Measurements from ENCODE around the gene SHISAL1. TPM values are rescaled to one million over a fixed set of nuclear protein-coding genes. Genes with fewer than 3 reads are reported as not detected.

The SHISAL1 gene
- 1 to 10 TPM; 1.1 to 3.3 (median 1.4) TPM for total RNA-seq

GRCh38 chr22:44312766-44313165 lies at the start of gene SHISAL1:
TSS of gene SHISAL1 (minus strand) at chr22:44312951. CDS start at chr22:44300945, 12,006 bp downstream.
- peak within 1 kb of the TSS in 1 of 4 donors; percentile 22 for H3K27ac ChIP-seq

GRCh38 chr22:44361391-44362126 lies 48.8 kb upstream of the SHISAL1 start:
- DNase-seq, result peak in 1 of 3 donors; percentile 30
- TF ChIP-seq, protein P1, sequence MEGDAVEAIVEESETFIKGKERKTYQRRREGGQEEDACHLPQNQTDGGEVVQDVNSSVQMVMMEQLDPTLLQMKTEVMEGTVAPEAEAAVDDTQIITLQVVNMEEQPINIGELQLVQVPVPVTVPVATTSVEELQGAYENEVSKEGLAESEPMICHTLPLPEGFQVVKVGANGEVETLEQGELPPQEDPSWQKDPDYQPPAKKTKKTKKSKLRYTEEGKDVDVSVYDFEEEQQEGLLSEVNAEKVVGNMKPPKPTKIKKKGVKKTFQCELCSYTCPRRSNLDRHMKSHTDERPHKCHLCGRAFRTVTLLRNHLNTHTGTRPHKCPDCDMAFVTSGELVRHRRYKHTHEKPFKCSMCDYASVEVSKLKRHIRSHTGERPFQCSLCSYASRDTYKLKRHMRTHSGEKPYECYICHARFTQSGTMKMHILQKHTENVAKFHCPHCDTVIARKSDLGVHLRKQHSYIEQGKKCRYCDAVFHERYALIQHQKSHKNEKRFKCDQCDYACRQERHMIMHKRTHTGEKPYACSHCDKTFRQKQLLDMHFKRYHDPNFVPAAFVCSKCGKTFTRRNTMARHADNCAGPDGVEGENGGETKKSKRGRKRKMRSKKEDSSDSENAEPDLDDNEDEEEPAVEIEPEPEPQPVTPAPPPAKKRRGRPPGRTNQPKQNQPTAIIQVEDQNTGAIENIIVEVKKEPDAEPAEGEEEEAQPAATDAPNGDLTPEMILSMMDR (IDR thresholded peaks at IDR 0.05), result no peak
- H3K27me3 ChIP-seq, result no peaks in the 10 kb centered on the region
- no peaks in the 10 kb centered on the region for H3K36me3 ChIP-seq
- no peak overlapping the region for H3K4me3 ChIP-seq
- peaks cover 0 to 16% (median 0%) of the 10 kb centered on the region in 4 donors for H3K4me1 ChIP-seq
- H3K9me3 ChIP-seq, result no peaks in the 10 kb centered on the region
- peak overlapping the region in 2 of 4 donors; percentile 25 to 53 for H3K27ac ChIP-seq

More at GRCh38 chr22:44312766-44313165, at the start of gene SHISAL1:
- peaks cover 0 to 18% (median 0%) of the 10 kb centered on the region in 4 donors for H3K4me1 ChIP-seq
- H3K4me3 ChIP-seq, result no peak within 1 kb of the TSS
- no peak for DNase-seq
- no peak for TF ChIP-seq POLR2A (IDR thresholded peaks at IDR 0.05)
- TF ChIP-seq, protein P1 (IDR thresholded peaks at IDR 0.05), result no peak
- H3K9me3 ChIP-seq, result no peaks in the 10 kb centered on the region
- H3K27me3 ChIP-seq, result no peaks in the 10 kb centered on the region
- H3K36me3 ChIP-seq, result no peaks in the 10 kb centered on the region

- H3K27me3 ChIP-seq, result no peaks in the 10 kb centered on the region
- no peaks in the 10 kb centered on the region for H3K36me3 ChIP-seq
- peaks cover 0 to 16% (median 0%) of the 10 kb centered on the region in 4 donors for H3K4me1 ChIP-seq
- no peaks in the 10 kb centered on the region for H3K9me3 ChIP-seq
- TF ChIP-seq POLR2A (IDR thresholded peaks at IDR 0.05), result no peak
- TF ChIP-seq, protein P1 (IDR thresholded peaks at IDR 0.05), result no peak
- DNase-seq, result peak in 1 of 3 donors; percentile 45
- no peak overlapping the region for H3K4me3 ChIP-seq
- H3K27ac ChIP-seq, result peak overlapping the region in 2 of 4 donors; percentile 25 to 53
Observed at GRCh38 chr22:44360668-44361381, 48.1 kb upstream of the SHISAL1 start.

DNA sequence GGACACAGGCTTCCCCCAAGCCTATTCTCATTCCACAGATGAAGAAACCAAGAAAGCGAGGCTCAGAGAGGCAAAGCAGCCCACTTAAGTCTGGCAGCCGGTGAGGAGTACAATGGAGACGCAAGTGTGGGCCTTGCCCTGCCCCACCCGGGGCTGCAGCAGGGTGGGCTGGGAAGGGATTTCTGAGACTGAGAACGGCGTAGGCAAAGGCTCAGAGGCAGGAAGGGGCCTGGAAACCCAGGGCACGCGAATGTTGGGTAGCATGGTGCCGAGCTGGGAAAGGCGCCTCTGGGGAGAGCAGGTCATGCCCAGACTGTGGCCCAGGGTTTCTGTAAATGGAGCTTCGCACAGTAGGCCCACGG lies 47.5 kb upstream of the SHISAL1 start:
- DNase-seq, result no peak
- no peak overlapping the region for H3K4me3 ChIP-seq
- no peaks in the 10 kb centered on the region for H3K36me3 ChIP-seq
- TF ChIP-seq, protein P1 (IDR thresholded peaks at IDR 0.05), result no peak
- H3K9me3 ChIP-seq, result no peaks in the 10 kb centered on the region
- no peaks in the 10 kb centered on the region for H3K27me3 ChIP-seq
- H3K27ac ChIP-seq, result peak overlapping the region in 2 of 4 donors; percentile 25 to 53
- H3K4me1 ChIP-seq, result peaks cover 0 to 16% (median 0%) of the 10 kb centered on the region in 4 donors

DNA sequence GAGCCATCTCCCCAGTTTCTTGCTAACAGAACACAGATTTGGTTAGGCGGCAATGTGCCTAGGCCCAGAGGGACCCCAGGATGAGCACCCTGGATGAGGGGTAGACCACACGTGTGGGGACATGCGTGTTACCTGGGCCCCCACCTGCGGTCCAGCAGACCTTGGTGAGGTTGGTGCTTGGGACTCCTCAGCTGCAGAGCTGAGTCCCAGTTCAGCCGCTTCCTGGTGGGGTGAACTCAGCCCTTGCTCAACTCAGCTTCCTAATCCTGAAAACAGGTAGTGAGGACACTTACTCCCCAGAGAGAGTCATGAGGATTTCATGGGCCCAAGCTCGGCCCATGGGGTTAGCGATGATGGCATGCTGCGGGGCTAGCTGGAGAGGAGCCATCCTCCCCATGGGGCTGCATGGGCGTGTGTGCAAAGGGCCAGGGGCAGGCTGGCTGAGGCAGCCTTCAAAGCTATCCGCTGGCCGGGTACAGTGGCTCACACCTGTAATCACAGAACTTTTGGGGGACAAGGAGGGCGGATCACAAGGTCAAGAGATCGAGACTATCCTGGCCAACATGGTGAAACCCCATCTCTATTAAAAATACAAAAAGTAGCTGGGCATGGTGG lies 46.9 kb upstream of the SHISAL1 start:
- Histone ChIP-seq H3K4me1 (peaks cover 0 to 16% (median 0%) of the 10 kb centered on the region in 4 donors), H3K27me3 (no peaks in the 10 kb centered on the region), H3K27ac (peak overlapping the region in 1 of 4 donors; percentile 53), H3K4me3 (no peak overlapping the region), H3K9me3 (no peaks in the 10 kb centered on the region), H3K36me3 (no peaks in the 10 kb centered on the region)
- DNase-seq, result peak in 1 of 3 donors; percentile 30
- TF ChIP-seq, protein P1 (IDR thresholded peaks at IDR 0.05), result no peak
- no peak for TF ChIP-seq POLR2A (IDR thresholded peaks at IDR 0.05)

Measured in Peyer's patch (tissue), 4 donors.